IMR-90 (cell line): ENCODE results near the gene CUEDC2. TPM values are rescaled to one million over a fixed set of nuclear protein-coding genes. Genes with fewer than 3 reads are reported as not detected.

ENCODE experiments used
- ATAC-seq: fragments of 200-7000 bp; cut with Tn5 transposase; 2 replicates; pipeline ENCODE4 v1.9.1; 2020; ENCODE audit warnings: low read depth, mild to moderate bottlenecking, moderate library complexity
- BruUV-seq: library from RNA; stranded (reverse); fragments of 400-500 nt; replicated peaks from 2 replicates; lab custom pipeline; 2021; lab: Mats Ljungman, UMichigan
- CTCF ChIA-PET: fragments of 300-600 bp; formaldehyde crosslinking; extraction: SDS; loops from one replicate; lab custom pipeline; 2021; ENCODE audit warnings: antibody characterized with exemption; lab: Yijun Ruan, JAX
- POLR2A ChIA-PET: fragments of 300-600 bp; sonication (Branson Sonifier 250); formaldehyde crosslinking; loops from one replicate; lab custom pipeline; 2022; ENCODE audit warnings: antibody characterized with exemption; ENCODE audit not compliant: unreplicated experiment; lab: Charles Lee
- DNase-seq: peaks from one replicate; pipeline ENCODE4 v3.0.0; 2013
- H2AFZ ChIP-seq: replicated peaks from 2 replicates; pipeline ENCODE3; 2013; ENCODE audit warnings: low read length, mild to moderate bottlenecking; ENCODE audit not compliant: poor library complexity
- H2AK5ac ChIP-seq: 2 replicates; pipeline ENCODE4 v1.6.1; 2013; ENCODE audit warnings: low read depth, low read length, inconsistent platforms
- H2AK9ac ChIP-seq: replicated peaks from 2 replicates; pipeline ENCODE3; 2013; ENCODE audit warnings: mild to moderate bottlenecking, low read depth, low read length, moderate library complexity; ENCODE audit not compliant: poor library complexity
- H2BK120ac ChIP-seq: 2 replicates; pipeline ENCODE4 v1.6.1; 2013; ENCODE audit warnings: low read depth, low read length, inconsistent platforms
- H2BK15ac ChIP-seq: 3 replicates; pipeline ENCODE4 v1.6.1; 2013; ENCODE audit warnings: low read depth, low read length, inconsistent platforms
- H2BK20ac ChIP-seq: 2 replicates; pipeline ENCODE4 v1.6.1; 2013; ENCODE audit warnings: low read depth, mild to moderate bottlenecking, inconsistent platforms, low read length, moderate library complexity
- H2BK5ac ChIP-seq: 2 replicates; pipeline ENCODE4 v1.6.1; 2013; ENCODE audit warnings: mild to moderate bottlenecking, low read depth, low read length, inconsistent platforms; ENCODE audit not compliant: poor library complexity, severe bottlenecking
- H3K14ac ChIP-seq: replicated peaks from 2 replicates; pipeline ENCODE4 v1.6.1; 2013; ENCODE audit warnings: low read depth, low read length, inconsistent platforms
- H3K18ac ChIP-seq: 2 replicates; pipeline ENCODE4 v1.6.1; 2013; ENCODE audit warnings: low read depth, low read length, control low read depth
- H3K23ac ChIP-seq: 2 replicates; pipeline ENCODE4 v1.6.1; 2013; ENCODE audit warnings: low read depth, low read length, inconsistent platforms
- H3K27ac ChIP-seq: 2 replicates; pipeline ENCODE4 v1.5.1; 2013; ENCODE audit warnings: mild to moderate bottlenecking, control low read depth, low read length; ENCODE audit not compliant: insufficient read depth
- H3K27me3 ChIP-seq: 2 replicates; pipeline ENCODE4 v1.6.1; 2013; ENCODE audit warnings: low read length; ENCODE audit not compliant: control insufficient read depth, insufficient read depth
- H3K36me3 ChIP-seq: 2 replicates; pipeline ENCODE4 v1.6.1; 2013; ENCODE audit warnings: low read length, mixed read lengths; ENCODE audit not compliant: control insufficient read depth, insufficient read depth
- H3K4ac ChIP-seq: 2 replicates; pipeline ENCODE4 v1.6.1; 2013; ENCODE audit warnings: low read depth, low read length, inconsistent platforms
- H3K4me1 ChIP-seq: 2 replicates; pipeline ENCODE4 v1.6.1; 2013; ENCODE audit warnings: low read length, mixed read lengths; ENCODE audit not compliant: control insufficient read depth, insufficient read depth
- H3K4me2 ChIP-seq: 2 replicates; pipeline ENCODE4 v1.6.1; 2013; ENCODE audit warnings: low read depth, mild to moderate bottlenecking, control low read depth, low read length, moderate library complexity
- H3K4me3 ChIP-seq: 2 replicates; pipeline ENCODE4 v1.5.1; 2013; ENCODE audit warnings: low read depth, mild to moderate bottlenecking, control low read depth, low read length, moderate library complexity; ENCODE audit not compliant: insufficient read depth
- H3K56ac ChIP-seq: 2 replicates; pipeline ENCODE4 v1.6.1; 2013; ENCODE audit warnings: low read length, inconsistent platforms; ENCODE audit not compliant: insufficient read depth; ENCODE audit errors: extremely low read depth
- H3K79me1 ChIP-seq, 2 experiments: 2 replicates each; pipeline ENCODE4 v1.6.1; 2013; ENCODE audit warnings: low read length in 2 of 2, inconsistent platforms in 1 of 2, low read depth in 1 of 2
- H3K9ac ChIP-seq: 2 replicates; pipeline ENCODE4 v1.6.1; 2013; ENCODE audit warnings: low read depth, low read length, control low read depth
- H3K9me1 ChIP-seq: 2 replicates; pipeline ENCODE4 v1.6.1; 2013; ENCODE audit warnings: low read length, inconsistent platforms; ENCODE audit not compliant: insufficient read depth
- H3K9me3 ChIP-seq: 2 replicates; pipeline ENCODE4 v1.6.1; 2013; ENCODE audit warnings: low read length; ENCODE audit not compliant: control insufficient read depth, insufficient read depth
- H4K20me1 ChIP-seq: 2 replicates; pipeline ENCODE4 v1.6.1; 2013; ENCODE audit warnings: low read length, inconsistent platforms; ENCODE audit not compliant: insufficient read depth
- H4K5ac ChIP-seq: 2 replicates; pipeline ENCODE4 v1.6.1; 2013; ENCODE audit warnings: mild to moderate bottlenecking, low read depth, low read length, control low read depth
- H4K8ac ChIP-seq, 2 experiments: 2 replicates each; pipeline ENCODE4 v1.6.1; 2013; ENCODE audit warnings: low read depth in 2 of 2, low read length in 2 of 2, control low read depth in 1 of 2, inconsistent platforms in 1 of 2
- H4K91ac ChIP-seq: 2 replicates; pipeline ENCODE4 v1.6.1; 2013; ENCODE audit warnings: low read depth, low read length, inconsistent platforms; ENCODE audit not compliant: insufficient read depth
- ELK1 ChIP-seq: fragments of 150-350 bp; IDR thresholded peaks from 2 replicates; pipeline ENCODE4 v1.6.1; 2016; ENCODE audit warnings: low read depth, mild to moderate bottlenecking, low read length, moderate library complexity, borderline replicate concordance
- MAZ ChIP-seq: IDR thresholded peaks from 2 replicates; pipeline ENCODE4 v1.6.1; 2012; ENCODE audit warnings: low read depth, mild to moderate bottlenecking, low read length, improper control_type of control experiment, moderate library complexity, borderline replicate concordance
- MXI1 ChIP-seq: IDR thresholded peaks from 2 replicates; pipeline ENCODE4 v1.6.1; 2012; ENCODE audit warnings: low read depth, mild to moderate bottlenecking, low read length, moderate library complexity, borderline replicate concordance
- NFE2L2 ChIP-seq: fragments of 150-350 bp; IDR thresholded peaks from 2 replicates; pipeline ENCODE4 v1.6.1; 2016; ENCODE audit warnings: low read depth, mild to moderate bottlenecking, low read length
- RAD21 ChIP-seq: IDR thresholded peaks from 2 replicates; pipeline ENCODE4 v1.6.1; 2012; ENCODE audit warnings: low read length, improper control_type of control experiment
- WGBS, 2 experiments: methylation state at CpG; one replicate each; pipeline versions ENCODE4 v1.1.5 to v1.1.7; 2013; ENCODE audit warnings: missing lambda C conversion rate in 2 of 2; ENCODE audit not compliant: insufficient read length in 1 of 2; ENCODE audit errors: extremely low coverage in 2 of 2; 5-methylcytosine and 5-hydroxymethylcytosine counted together
- dilution Hi-C: fragments of 300-500 bp; cut with HindIII; formaldehyde crosslinking; loops from one replicate; pipeline ENCODE4 v1.14.3; 2018; ENCODE audit warnings: low sequenced_read_pairs; ENCODE audit not compliant: unreplicated experiment
- in situ Hi-C: fragments of 300-500 bp; cut with MboI; formaldehyde crosslinking; loops from 3 replicates; pipeline ENCODE4 v1.14.3; 2019; ENCODE audit warnings: low sequenced_read_pairs, inconsistent platforms, mixed read lengths
- intact Hi-C: fragments of 100-400 bp; cut with micrococcal nuclease; formaldehyde crosslinking; loops from 2 replicates; pipeline ENCODE4 v1.10.0; 2022
- polyA plus RNA-seq, 3 experiments: library from polyadenylated mRNA; depleted of rRNA; stranded (reverse); fragments of >200 nt; gene quantifications; 2 replicates each; pipeline ENCODE4 v1.2.3, GENCODE V29; 2012; ENCODE audit warnings: low replicate concordance in 1 of 3
- total RNA-seq: library from RNA; depleted of rRNA; stranded (reverse); fragments of >200 nt; gene quantifications from 2 replicates; pipeline ENCODE4 v1.2.3, GENCODE V29; 2012

Gene CUEDC2
- total and polyA plus RNA-seq, 2 of the 4 experiments (the other 2 are of a cell fraction) = 55.7 to 84.9 TPM

GRCh38 chr10:102375867-102376266 is 56.5 kb downstream of the CUEDC2 start:
- dilution Hi-C loops = no loop called here
- no peak for ATAC-seq

More at GRCh38 chr10:102375867-102376266, 56.5 kb downstream of the CUEDC2 start:
- no peak overlapping the region for H4K5ac ChIP-seq
- H3K27me3 ChIP-seq = no peaks in the 10 kb centered on the region
- no peak overlapping the region for H2BK120ac ChIP-seq
- no peak overlapping the region for H3K27ac ChIP-seq
- no TSS peak for BruUV-seq
- H3K9me3 ChIP-seq = no peaks in the 10 kb centered on the region
- H3K23ac ChIP-seq = no peak overlapping the region
- H2BK20ac ChIP-seq = no peak overlapping the region
- H2AFZ ChIP-seq = no peak overlapping the region
- H3K36me3 ChIP-seq = peaks cover 60% of the 10 kb centered on the region
- no peak overlapping the region for H3K4ac ChIP-seq
- peaks cover 0 to under 1% of the 10 kb centered on the region in 2 experiments; a peak in 1 of 4 replicates for H3K79me1 ChIP-seq
- H2BK5ac ChIP-seq = no peak overlapping the region
- no peak overlapping the region for H3K4me2 ChIP-seq
- 0 out of 2 replicates have a peak, but pooled peaks cover 4% of the 10 kb centered on the region for H4K20me1 ChIP-seq
- peak overlapping the region; percentile 5 for H2AK9ac ChIP-seq
- no peak overlapping the region for H3K56ac ChIP-seq
- no peak overlapping the region for H2AK5ac ChIP-seq
- intact Hi-C loops (no loop called here), in situ Hi-C loops (no loop called here)
- no peak overlapping the region for H3K14ac ChIP-seq
- no peak overlapping the region for H3K9ac ChIP-seq
- H4K91ac ChIP-seq = no peak overlapping the region
- no peaks in the 10 kb centered on the region for H3K4me1 ChIP-seq
- no peaks in the 10 kb centered on the region for H3K9me1 ChIP-seq
- DNase-seq = no peak
- TF ChIP-seq NFE2L2 (no peak), RAD21 (no peak), MAZ (no peak), MXI1 (no peak), ELK1 (no peak)
- H4K8ac ChIP-seq = no peak overlapping the region
- no peak overlapping the region for H3K18ac ChIP-seq
- ChIA-PET POLR2A (no interaction called here), CTCF (interaction anchor here (1.4 kb wide), 1 partner anchor 18 kb away, joined by 3 read pairs; no protein-coding TSS in a partner anchor)
- H2BK15ac ChIP-seq = no peak overlapping the region
- WGBS, 2 experiments = 100% methylated on average over 1 of the region's 2 CpGs; no CpG with 5 or more reads in 1 of the 2 experiments
- no peak overlapping the region for H3K4me3 ChIP-seq
